ENCODE data around the gene PLCD1. TPM values are rescaled to one million over a fixed set of nuclear protein-coding genes. Genes with fewer than 3 reads are reported as not detected.
A peak's percentile ranks its signal among the peaks of the same experiment; 100 is the strongest.

Gene PLCD1
- total and polyA plus RNA-seq, 2 of the 13 experiments (the other 11 are each of a cell fraction or from before 2014, with no cell fraction given), result 10.1 to 12.4 TPM

DNA sequence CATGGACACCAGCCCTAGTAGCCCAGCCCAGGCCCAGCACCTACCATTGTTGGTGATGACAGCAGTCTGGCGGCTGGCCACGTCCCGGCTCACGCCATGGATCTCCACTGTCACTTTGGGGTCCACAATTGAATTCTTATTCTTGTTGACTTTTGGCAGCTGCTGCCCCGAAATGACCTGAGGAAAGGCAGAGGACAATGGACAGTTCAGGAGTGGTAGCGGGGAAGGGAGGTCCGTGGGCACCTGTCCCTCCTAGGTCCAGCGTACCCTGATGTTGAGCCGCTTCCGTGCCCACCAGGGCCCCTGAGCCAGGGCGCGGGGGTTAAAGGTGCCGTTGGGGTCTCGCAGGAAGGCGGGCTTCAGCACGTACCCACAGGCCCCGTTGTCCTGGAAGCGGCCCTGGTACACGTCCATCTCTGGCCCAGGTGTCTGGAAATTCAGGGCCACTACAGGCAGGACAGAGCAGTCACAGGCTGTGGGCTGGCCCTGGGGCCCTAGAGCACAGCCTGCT lies 21.2 kb downstream of the PLCD1 start (continued):
- TF ChIP-seq ZNF383 (CRISPR knock-in tag; IDR thresholded peaks at IDR 0.05; ENCODE audit: borderline replicate concordance) (no peak), NBN (conservative IDR thresholded peaks at IDR 0.05) (no peak), ZNF34 (CRISPR knock-in tag; IDR thresholded peaks at IDR 0.05; ENCODE audit: borderline replicate concordance) (no peak), RBFOX2 (IDR thresholded peaks at IDR 0.05; ENCODE audit: low read depth, low read length) (peak; percentile 33; the same call in 1 of the 2 replicates), HES4 (CRISPR knock-in tag; IDR thresholded peaks at IDR 0.05; ENCODE audit: borderline replicate concordance) (no peak), ZNF556 (CRISPR knock-in tag; IDR thresholded peaks at IDR 0.05; ENCODE audit: borderline replicate concordance) (no peak), ZNF776 (CRISPR knock-in tag; IDR thresholded peaks at IDR 0.05) (no peak), JARID2 (CRISPR knock-in tag; IDR thresholded peaks at IDR 0.05; ENCODE audit: insufficient replicate concordance) (no peak), PAF1 (CRISPR knock-in tag; IDR thresholded peaks at IDR 0.05) (no peak)

DNA sequence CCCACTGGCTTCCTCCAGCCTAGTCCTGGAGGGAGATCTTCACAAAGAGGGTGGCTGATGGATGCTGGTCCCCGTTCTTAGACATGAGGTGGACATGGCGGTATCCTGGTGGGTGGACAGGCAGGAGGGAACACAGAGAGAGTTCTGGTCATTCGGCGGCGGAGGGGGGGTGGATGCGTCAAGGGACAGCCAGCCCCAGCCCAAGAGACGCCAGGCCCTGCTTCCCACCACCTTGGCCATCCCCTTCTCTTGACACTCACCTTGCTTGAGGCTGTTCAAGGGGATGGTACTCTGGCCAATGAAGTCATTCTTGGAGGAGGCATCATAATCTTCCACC lies 21.7 kb downstream of the PLCD1 start:
- intact Hi-C loops (cut with micrococcal nuclease; ENCODE audit: unreplicated experiment) (no loop called here), in situ Hi-C loops (cut with HindIII; ENCODE audit: extremely low pct_ligation_motif_present, low pct_unique_long_range_greater_than_20kb) (no loop called here)
- TF ChIP-seq GATAD1 (CRISPR knock-in tag; IDR thresholded peaks at IDR 0.05), result no peak
- TF ChIP-seq CHD2 (IDR thresholded peaks at IDR 0.05; ENCODE audit: low read depth, low read length), result no peak
- TF ChIP-seq BRD4 (CRISPR knock-in tag; IDR thresholded peaks at IDR 0.05), result no peak
- no peak for TF ChIP-seq ZNF10 (CRISPR knock-in tag; IDR thresholded peaks at IDR 0.05; ENCODE audit: borderline replicate concordance, low read depth)
- TF ChIP-seq MTF1 (CRISPR knock-in tag; IDR thresholded peaks at IDR 0.05), result no peak
- TF ChIP-seq FOXJ3 (CRISPR knock-in tag; IDR thresholded peaks at IDR 0.05; ENCODE audit: borderline replicate concordance), result no peak
- Histone ChIP-seq H3K4me1 (ENCODE audit: insufficient read depth, low read length) (peaks cover 35% of the 10 kb centered on the region), H4K20me1 (ENCODE audit: insufficient read depth, low read length) (no peaks in the 10 kb centered on the region), H3K36me3 (replicated peaks in 1 of 2; ENCODE audit: control insufficient read depth in 1 of 2, insufficient read depth in 2 of 2, low read length in 2 of 2) (no peaks in the 10 kb centered on the region; a peak in 2 of 5 replicates), H2AFZ (ENCODE audit: low read length) (no peak overlapping the region), H3K4me3 (replicated peaks in 1 of 3; ENCODE audit: insufficient read depth in 1 of 3, low read depth in 2 of 3, low read length in 3 of 3) (no peak overlapping the region), H3K9ac (ENCODE audit: insufficient read depth, low read depth, low read length) (no peak overlapping the region), H3K27me3 (ENCODE audit: control insufficient read depth in 1 of 2, insufficient read depth in 2 of 2, low read length in 2 of 2) (no peaks in the 10 kb centered on the region; a peak in 1 of 5 replicates), H3K27ac (ENCODE audit: extremely low read length, insufficient read depth, low read length) (no peak overlapping the region), H3K4me2 (ENCODE audit: low read depth, low read length) (no peak overlapping the region), H3K9me3 (ENCODE audit: low read length) (no peaks in the 10 kb centered on the region), H3K79me2 (ENCODE audit: insufficient read depth, low read length) (no peaks in the 10 kb centered on the region)
- ATAC-seq, result no peak
- no TSS peak for BruUV-seq (replicated peaks)
- DNase-seq (ENCODE audit: low spot score), result no peak
- POLR2A ChIA-PET, result no interaction called here
- CTCF ChIA-PET (ENCODE audit: low intra/inter-chr PET ratio, low total read pairs), result no interaction called here
- WGBS (ENCODE audit: low lambda C conversion rate), result 94% methylated on average over 7 of the region's 7 CpGs
- FAIRE-seq, result no peak

All from HepG2 (cell line).